NCI-H446 treated with DMSO at 0.1 percent for 48 hours (cell line): Measurements from ENCODE around the gene CCM2L.
"Not testable (repeated sequence)": the region's sequence is repeated elsewhere in the genome, so short reads cannot be mapped to it uniquely, and the experiment has no call there.

ENCODE experiments used
- DNase-seq: peaks from one replicate; lab custom pipeline; 2025; lab: John Stamatoyannopoulos, UW

Gene CCM2L

GRCh38 chr20:32029561-32029960 lies 19.3 kb downstream of the CCM2L start:
- DNase-seq, result no peak

DNA sequence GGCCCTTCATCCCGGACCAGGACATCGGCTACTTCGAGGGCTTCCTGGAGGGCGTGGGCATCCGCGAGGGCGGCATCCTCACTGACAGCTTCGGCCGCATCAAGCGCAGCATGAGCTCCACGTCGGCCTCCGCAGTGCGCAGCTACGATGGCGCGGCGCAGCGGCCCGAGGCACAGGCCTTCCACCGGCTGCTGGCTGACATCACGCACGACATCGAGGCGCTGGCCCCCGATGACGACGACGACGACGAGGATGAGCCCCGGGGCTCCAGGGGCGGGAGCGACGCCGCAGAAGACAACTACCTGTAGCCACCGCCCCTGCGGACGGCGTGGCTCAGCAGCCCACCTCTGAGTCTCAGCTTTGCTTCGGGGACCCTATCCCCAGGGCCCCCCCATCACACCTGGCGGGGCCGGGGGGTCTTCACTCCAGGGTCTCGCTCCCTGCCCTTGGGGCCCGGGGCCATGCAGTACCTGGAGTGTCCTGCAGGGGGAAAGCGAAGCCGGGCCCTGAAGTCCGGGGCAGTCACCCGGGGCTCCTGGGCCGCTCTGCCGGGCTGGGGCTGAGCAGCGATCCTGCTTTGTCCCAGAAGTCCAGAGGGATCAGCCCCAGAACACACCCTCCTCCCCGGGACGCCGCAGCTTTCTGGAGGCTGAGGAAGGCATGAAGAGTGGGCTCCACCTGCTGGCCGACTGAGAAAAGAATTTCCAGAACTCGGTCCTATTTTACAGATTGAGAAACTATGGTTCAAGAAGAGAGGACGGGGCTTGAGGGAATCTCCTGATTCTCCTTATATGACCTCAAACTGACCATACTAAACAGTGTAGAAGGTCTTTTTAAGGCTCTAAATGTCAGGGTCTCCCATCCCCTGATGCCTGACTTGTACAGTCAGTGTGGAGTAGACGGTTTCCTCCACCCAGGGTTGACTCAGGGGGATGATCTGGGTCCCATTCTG lies 21.0 kb downstream of the CCM2L start:
- peak; percentile 56 for DNase-seq

- DNase-seq, result no peak
These were observed 23.1 kb downstream of the CCM2L start for GRCh38 chr20:32033316-32033715.

DNA sequence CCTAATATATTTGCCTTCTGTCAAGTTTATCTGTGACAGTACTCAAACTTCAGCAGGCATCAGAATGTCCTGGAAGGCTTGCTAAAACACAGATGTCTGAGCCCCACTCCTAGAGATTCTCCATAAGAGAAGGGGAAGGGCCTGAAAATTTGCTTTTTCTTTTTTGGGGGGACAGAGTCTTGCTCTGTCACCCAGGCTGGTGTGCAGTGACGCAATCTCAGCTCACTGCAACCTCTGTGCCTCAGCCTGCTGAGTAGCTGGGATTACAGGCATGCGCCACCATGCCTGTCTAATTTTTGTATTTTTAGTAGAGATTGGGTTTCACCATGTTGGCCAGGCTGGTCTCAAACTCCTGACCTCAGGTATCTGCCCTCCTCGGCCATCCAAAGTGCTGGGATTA lies 23.5 kb downstream of the CCM2L start:
- not testable (repeated sequence) for DNase-seq

DNA sequence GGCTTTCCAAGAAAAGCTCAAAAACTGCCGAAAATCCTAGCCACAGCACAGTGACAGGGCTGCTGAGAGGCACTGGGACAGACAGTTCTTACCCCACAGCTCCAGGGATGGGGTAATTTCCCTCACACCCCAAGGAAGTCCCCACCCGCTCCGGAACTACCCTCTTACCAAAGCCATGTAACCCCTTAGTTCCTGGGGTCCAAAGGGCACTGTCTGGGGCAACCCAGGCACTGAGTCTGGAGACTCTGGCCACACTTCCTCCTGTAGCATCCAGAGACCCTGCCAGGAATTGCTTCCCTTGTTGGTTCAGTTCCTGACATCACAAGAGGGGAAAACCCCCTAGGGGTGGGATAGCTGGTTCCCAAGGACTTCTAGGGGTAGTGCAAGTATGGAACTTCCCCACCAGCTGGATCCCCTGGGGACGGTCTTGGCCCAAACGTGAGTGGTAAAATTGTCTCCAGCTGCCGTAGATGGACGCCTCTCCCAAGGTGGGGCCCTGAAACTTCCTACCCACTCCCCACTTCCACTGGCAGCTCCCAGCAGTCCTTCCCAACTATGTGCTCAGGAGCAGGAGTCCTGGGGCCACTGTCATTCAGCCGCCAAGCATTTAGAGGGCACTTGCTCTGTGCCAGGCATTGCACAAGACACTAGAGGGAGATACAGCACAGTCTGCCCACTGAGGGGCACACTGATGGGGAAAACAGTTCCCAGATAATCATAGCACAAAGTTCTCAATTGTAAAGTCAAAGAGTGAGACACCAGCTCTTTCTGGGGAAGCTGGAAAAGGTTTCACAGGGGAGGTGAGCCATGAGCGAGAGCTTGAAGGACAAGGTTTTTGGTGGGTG lies 24.6 kb downstream of the CCM2L start:
- no peak for DNase-seq

GRCh38 chr20:32035426-32035779 lies 25.2 kb downstream of the CCM2L start:
- no peak for DNase-seq

DNA sequence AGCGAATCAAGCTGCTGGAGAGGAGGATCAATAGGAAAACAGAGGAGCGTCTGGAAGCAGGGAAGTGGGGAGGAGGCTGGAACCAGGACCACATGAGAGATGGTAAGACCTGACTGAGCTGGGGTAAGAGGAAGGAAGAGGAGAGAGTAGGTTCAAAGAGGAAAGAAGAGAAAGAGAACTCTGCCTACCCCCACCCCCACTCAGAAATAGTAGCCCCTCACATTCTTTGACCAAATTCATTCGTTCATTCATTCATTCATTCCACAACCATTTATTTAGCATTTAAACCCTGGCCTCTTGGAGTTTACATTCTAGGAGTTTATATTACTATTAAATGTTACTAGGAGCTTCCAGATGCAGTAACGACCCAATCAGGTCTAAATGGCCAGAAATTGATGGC lies 26.0 kb downstream of the CCM2L start:
- no peak for DNase-seq

DNA sequence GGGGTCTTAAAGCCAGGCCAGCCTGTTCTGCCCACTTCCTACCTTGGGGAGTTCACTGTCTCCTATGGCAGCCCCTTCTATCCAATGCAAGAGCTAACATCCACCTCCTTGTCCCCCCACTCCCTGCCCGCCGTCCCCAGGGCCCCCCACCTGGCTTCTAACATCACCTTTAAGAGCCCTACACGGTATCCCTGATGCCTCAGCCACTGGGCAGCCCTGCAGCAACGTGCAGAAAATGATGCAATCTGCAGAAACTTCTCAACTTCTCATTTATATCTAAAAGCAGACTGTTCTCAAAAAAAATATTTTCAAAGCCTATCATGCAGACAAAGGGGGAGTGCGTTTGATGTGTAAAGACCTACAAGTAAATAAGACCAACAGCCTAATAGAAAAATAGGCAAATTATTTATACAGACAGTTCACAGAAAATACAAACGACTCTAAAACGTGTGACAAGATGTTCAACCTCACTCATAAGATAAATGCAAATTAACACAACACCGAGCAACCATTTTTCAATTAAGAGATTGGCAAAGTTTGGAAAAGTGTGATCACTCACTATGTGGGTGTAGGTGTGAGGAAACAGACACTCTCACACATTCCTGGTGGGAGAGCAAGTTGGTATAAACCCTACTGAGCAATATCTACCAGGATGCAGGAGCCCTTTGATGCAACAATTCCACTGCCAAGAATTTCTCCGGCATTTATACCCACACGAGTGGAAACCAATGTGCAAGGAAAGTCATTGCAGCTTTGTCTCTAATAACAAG lies 26.7 kb downstream of the CCM2L start:
- DNase-seq, result no peak

DNA sequence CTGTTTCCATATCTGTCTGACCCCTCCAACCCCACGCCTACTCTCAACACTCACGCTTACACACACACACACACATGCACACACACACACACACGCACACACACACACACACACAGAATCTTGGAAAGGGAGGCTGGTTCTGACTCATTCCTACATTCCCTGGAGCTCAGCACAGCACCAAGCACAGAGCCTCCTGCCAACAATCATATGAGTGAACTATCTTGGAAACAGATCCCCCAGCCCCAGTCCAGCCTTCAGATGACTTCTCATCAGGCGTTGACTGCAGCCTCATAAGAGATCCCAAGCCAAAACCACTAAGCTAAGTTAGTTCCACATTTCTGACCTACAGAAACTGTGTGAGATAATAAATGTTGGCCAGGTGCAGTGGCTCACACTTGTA lies 27.7 kb downstream of the CCM2L start:
- DNase-seq, result no peak

DNA sequence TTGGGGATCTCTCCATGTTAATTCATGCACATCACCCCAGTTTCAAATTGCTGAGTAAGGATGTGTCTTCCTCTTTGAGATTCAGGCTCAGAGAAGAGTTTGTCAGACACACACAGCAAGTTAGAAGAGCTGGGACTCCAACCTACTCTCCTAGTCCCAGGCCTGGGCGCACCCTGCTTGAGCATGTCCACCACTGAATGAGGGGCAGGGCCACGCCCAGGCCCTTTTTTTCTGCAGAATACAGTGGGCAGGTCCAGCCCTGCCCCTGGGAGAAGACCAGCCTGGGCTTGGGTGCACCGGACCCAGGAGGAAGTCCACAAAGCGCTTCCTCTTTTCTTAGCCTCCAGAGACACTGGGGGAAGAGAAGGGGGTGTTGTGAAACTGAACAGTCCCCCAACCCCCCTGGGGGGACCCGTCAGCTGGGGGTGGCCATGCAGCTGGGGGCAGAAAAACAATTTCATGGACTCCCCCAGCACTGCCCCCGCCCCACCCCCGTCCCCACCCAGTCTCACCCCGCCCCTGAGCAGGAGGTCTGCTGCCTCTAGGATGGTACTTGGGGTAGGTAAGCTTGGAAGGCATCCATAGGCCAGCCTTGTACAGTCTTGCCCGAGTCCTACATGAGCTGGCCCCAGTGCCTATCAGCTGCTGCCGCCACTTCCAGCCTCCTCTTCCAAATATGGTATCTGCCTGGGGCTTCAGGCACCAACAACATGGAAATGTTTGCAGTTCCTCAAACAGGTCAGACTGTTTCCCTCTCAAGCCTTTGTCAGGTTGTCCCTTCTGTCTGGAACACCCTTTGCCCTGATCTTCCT lies 30.1 kb downstream of the CCM2L start:
- no peak for DNase-seq

DNA sequence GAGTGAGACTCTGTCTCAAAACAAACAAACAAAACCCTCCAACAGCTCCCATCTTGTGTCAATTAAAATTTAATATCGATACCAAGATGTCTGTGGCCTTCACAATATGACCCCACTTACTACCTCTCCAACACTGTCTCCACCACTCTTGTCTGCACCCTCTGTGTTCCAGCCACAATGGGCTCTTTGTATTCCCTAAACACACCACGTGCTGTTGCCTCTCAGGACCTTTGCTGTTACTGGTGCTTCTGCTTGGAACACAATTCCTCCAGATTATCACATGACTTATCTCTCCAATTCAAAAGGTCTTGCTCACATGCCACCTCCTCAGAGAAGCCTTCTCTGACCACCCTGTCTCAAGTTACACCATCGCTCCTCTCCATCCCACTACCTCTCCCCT lies 35.8 kb downstream of the CCM2L start:
- no peak for DNase-seq

DNA sequence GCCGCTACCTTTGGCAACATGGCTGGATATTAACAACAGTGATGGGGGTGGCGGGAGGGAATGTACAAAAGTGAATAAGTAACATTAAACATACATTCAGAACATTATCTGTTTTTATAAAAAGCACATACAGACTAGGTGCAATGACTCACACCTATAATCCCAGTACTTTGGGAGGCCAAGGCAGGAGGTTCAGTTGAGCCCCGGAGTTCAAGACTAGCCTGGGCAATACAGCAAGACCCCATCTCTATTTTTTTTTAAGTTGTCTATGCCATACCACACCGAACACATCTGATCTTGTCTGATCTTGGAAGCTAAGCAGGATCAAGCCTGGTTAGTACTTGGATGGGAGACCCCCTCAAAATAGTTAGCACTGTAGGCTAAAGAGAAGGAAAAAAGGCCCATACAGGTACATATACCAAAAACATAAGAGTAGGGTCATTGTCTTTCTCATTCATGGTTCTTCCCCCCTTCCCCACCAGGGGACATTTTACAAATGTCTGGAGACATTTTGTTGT lies 40.1 kb downstream of the CCM2L start:
- no peak for DNase-seq

DNA sequence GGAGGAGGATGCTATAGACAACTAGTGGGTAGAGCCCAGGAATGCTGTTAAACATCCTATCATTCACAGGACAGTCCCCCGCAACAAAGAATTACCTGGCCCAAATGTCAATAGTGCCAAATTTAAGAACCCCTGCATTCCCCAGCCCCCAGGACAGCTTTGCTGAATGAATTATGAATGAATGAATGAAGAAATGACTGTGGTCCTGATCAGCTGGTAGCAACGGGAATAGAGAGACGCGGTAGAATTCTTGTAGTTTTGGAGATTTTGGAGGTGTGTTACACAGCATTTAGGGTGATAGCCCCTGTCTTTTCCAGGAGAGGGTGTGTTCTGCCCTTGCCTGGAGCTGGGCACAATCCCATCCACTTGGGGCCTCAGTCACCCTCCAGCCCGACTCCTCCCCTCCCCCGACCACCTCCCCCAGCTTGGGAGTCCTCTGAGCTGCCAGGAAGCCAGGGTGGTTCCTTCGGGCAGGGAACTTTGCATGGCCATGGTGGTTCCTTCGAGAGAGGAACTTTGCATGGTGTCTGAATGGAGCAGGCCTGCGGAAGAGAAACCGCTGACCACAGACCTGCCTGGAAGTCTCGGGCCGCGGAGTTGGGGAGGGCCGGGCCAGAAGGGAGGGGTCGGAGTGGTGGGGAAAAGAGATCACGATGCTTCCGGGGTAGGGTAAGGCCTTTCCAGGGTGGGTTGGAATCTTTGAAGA lies 40.8 kb downstream of the CCM2L start:
- no peak for DNase-seq

- no peak for DNase-seq
These were observed 41.5 kb downstream of the CCM2L start for GRCh38 chr20:32051720-32052089.

DNA sequence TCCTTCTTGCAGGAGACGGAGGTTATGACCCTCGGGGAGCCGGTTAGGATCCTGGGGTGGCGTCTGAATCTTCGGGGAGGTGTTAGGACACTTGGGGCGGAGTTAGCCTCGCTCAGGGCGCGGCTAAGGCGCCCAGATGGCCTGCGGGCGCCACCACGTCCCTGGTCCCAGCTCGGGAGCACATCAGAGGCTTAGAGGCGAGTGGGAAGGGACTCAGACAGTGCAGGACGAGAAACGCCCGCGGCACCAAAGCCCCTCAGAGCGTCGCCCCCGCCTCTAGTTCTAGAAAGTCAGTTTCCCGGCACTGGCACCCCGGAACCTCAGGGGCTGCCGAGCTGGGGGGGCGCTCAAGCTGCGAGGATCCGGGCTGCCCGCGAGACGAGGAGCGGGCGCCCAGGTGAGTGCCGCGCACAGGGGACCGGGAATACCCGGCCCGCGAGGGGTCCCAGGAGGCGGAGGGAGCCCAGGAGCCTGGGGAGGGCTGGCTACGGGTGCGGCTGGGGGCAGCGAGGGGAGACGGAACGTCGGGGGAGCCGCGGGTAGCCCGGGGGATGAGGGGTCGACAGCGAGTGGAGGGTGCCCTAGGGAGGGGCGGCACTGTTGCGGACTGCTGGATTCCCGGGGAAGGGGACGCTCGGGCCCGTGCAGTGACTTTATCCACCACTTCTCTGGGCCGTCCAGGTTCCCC lies 42.0 kb downstream of the CCM2L start, which contains the start of gene HCK:
HCK (plus strand) TSS at position 153 of the 688 bp plus-strand sequence.
- DNase-seq, result no peak

- DNase-seq, result no peak
These were observed 42.6 kb downstream of the CCM2L start for GRCh38 chr20:32052778-32053362.

GRCh38 chr20:32053648-32054047 lies 43.4 kb downstream of the CCM2L start:
- DNase-seq, result no peak

DNA sequence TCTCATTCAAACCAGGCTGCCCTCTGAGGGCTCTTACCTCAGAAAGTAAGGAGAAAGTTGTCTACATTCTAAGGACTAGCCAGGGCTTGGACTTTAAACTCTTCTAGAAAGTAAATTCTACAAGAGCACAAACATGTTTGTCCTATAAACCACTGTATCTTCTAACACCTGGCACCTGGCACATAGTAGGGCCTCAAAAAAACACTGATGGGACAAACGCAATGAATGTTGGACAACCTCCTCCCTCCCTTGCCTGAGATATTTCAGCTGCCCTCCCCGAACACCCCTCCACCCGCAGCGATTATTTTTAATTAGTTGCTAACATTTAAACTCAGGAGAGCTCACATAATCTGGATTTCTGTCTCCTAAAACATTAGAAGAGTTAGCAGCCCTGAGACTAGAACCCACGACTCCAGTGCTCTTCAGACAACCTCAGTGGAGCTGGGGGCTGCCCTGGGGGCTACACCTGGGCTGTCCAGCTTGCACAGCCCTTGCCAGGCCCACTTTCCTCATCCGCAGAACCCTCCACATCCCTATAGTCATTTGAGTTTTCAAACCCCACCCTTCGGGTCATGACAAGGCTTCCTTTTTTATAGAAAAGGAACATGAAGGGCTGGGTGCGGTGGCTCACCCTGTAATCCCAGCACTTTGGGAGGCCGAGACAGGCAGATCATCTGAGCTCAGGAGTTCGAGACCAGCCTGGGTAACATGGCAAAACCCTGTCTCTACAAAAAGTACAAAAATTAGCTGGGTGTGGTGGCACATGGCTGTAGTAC lies 46.7 kb downstream of the CCM2L start:
- no peak for DNase-seq
